Parathyroid adenoma (tissue), 2 donors: ENCODE measurements around the gene GPR180.

Experiments used
- H2AFZ ChIP-seq: fragments of 300-600 bp; sonication (generic); one replicate; pipeline ENCODE4 v1.7.0; 2017; ENCODE audit warnings: antibody characterized with exemption, mild to moderate bottlenecking
- H3K27ac ChIP-seq: fragments of 300-600 bp; sonication (generic); one replicate; pipeline ENCODE4 v1.7.0; 2017
- H3K27me3 ChIP-seq: fragments of 300-600 bp; sonication (generic); one replicate; pipeline ENCODE4 v1.7.0; 2017; ENCODE audit warnings: low read length; ENCODE audit not compliant: control insufficient read depth, insufficient read depth
- H3K36me3 ChIP-seq: fragments of 300-600 bp; sonication (generic); one replicate; pipeline ENCODE4 v1.7.0; 2017; ENCODE audit warnings: low read length; ENCODE audit not compliant: control insufficient read depth, insufficient read depth
- H3K4me1 ChIP-seq: fragments of 300-600 bp; sonication (generic); one replicate; pipeline ENCODE4 v1.7.0; 2017; ENCODE audit warnings: control low read depth
- H3K4me2 ChIP-seq: fragments of 300-600 bp; sonication (generic); one replicate; pipeline ENCODE4 v1.7.0; 2017; ENCODE audit warnings: low read length
- H3K4me3 ChIP-seq: fragments of 300-600 bp; sonication (generic); one replicate; pipeline ENCODE4 v1.7.0; 2017; ENCODE audit warnings: low read depth, low read length
- H3K79me2 ChIP-seq: fragments of 300-600 bp; sonication (generic); one replicate; pipeline ENCODE4 v1.7.0; 2017; ENCODE audit warnings: control low read depth
- H3K9ac ChIP-seq: fragments of 300-600 bp; sonication (generic); one replicate; pipeline ENCODE4 v1.7.0; 2017; ENCODE audit warnings: mild to moderate bottlenecking
- H3K9me3 ChIP-seq: fragments of 300-600 bp; sonication (generic); one replicate; pipeline ENCODE4 v1.7.0; 2017; ENCODE audit warnings: low read length; ENCODE audit not compliant: control insufficient read depth
- TF ChIP-seq, protein P1 (sequence below): fragments of 300-600 bp; sonication (generic); IDR thresholded peaks from one replicate; pipeline ENCODE4 v1.7.0; 2017; ENCODE audit warnings: antibody characterized with exemption, mild to moderate bottlenecking
- donor health status: primary hyperparathyroidism.

Gene GPR180

DNA sequence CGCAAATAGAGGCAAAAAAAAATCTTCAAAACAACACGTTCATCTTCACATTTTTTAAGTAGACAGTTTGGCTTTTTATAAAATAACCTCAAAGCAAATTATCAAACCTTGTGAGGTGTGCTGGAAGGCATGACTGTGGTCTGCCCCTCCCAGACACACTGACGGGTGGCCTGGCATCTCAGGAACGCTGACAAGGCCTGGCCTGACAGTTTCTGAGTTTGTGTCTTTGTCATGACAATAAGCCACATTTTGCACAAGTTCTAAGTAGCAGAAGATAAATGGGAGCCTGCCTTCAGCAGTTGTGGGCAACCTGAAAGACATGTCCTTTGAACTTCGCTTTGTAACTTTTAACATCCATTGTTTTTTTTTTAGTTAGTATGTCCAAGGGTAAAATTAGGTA is 72.2 kb downstream of the GPR180 start:
- Histone ChIP-seq H2AFZ (no peak overlapping the region), H3K9ac (no peak overlapping the region), H3K27ac (no peak overlapping the region), H3K27me3 (no peaks in the 10 kb centered on the region), H3K4me3 (no peak overlapping the region), H3K36me3 (no peaks in the 10 kb centered on the region), H3K4me2 (no peak overlapping the region), H3K79me2 (no peaks in the 10 kb centered on the region), H3K9me3 (no peaks in the 10 kb centered on the region), H3K4me1 (no peaks in the 10 kb centered on the region)
- TF ChIP-seq, protein P1, sequence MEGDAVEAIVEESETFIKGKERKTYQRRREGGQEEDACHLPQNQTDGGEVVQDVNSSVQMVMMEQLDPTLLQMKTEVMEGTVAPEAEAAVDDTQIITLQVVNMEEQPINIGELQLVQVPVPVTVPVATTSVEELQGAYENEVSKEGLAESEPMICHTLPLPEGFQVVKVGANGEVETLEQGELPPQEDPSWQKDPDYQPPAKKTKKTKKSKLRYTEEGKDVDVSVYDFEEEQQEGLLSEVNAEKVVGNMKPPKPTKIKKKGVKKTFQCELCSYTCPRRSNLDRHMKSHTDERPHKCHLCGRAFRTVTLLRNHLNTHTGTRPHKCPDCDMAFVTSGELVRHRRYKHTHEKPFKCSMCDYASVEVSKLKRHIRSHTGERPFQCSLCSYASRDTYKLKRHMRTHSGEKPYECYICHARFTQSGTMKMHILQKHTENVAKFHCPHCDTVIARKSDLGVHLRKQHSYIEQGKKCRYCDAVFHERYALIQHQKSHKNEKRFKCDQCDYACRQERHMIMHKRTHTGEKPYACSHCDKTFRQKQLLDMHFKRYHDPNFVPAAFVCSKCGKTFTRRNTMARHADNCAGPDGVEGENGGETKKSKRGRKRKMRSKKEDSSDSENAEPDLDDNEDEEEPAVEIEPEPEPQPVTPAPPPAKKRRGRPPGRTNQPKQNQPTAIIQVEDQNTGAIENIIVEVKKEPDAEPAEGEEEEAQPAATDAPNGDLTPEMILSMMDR, result no peak

DNA sequence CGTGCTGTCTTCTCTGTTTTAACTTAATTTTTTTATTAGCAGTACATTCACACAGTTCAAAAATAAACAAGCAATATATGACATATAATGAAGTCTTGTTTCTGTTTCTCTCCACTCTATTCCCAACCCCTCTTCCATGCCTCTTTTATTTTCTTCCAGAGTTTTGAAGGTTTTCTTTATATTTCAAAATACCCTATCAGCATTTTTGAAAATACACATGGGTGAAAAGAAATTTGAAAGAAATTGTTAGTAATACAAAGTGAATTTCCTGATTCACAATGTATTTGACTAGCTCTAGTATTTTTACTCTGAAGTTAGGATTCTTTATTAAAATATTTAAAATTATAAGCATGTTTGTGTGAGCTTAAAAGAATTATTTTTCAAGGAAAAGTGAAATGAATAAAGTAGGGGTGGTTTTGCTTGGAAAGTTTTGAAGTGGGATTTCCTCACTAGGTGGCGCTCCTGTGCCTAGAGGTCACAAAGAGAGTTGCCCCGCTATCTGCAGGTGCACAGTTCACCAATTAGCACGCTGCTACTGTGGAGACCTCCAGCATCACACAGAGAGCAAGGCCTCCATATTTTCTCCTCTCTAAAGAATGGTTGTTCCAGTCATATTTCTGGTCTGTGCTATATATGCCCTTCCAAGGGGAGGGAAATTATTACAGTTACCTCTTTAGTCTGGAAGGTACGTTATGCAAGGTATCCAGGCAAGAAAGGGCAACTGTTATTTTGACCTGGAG is 73.1 kb downstream of the GPR180 start:
- Histone ChIP-seq H2AFZ (no peak overlapping the region), H3K9ac (no peak overlapping the region), H3K4me3 (no peak overlapping the region), H3K4me2 (no peak overlapping the region), H3K27ac (no peak overlapping the region), H3K4me1 (no peaks in the 10 kb centered on the region), H3K36me3 (no peaks in the 10 kb centered on the region), H3K9me3 (no peaks in the 10 kb centered on the region), H3K79me2 (no peaks in the 10 kb centered on the region), H3K27me3 (no peaks in the 10 kb centered on the region)
- TF ChIP-seq, protein P1, result peak; percentile 42

DNA sequence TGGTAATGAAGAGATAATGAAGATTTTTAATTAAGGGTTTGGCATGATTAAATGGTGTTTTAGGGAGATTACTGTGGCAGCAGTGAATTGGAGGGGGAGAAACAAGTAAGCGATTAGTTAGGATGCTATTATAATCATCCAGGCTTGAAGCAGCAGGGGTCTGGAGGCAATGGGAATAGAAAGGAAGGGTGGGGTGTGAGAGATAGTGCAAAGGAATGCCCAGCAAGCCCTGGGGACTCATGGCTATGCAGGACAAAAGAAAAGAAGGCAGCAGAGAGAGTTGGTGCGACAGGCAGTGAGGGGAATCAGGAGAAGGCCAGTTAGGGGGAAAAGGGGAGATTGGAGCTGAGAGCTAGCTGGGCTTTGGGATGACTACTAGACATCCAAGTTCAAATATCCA is 76.1 kb downstream of the GPR180 start:
- Histone ChIP-seq H3K4me3 (no peak overlapping the region), H3K4me1 (no peaks in the 10 kb centered on the region), H2AFZ (no peak overlapping the region), H3K9ac (no peak overlapping the region), H3K27me3 (no peaks in the 10 kb centered on the region), H3K79me2 (no peaks in the 10 kb centered on the region), H3K4me2 (no peak overlapping the region), H3K27ac (no peak overlapping the region), H3K36me3 (no peaks in the 10 kb centered on the region), H3K9me3 (no peaks in the 10 kb centered on the region)
- TF ChIP-seq, protein P1, result no peak

DNA sequence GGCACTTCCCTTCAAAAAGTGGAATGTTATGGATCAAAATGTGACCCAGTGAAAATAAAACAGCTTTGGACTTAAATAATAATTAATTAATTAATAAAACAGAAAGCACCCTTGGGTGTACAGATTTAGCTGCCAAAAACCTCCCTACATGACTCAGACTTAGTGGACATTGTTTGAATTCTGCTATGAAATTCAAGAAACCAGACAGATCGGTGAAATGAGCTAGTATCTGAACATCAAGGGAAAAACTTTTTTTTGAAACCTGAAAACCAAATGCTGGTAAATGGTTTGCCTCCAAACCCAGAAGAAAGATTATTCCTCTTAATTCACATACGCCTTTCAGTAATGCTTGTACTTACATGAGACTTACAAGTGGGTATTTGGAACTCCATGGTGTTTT is 77.2 kb downstream of the GPR180 start:
- H3K36me3 ChIP-seq, result no peaks in the 10 kb centered on the region
- no peak overlapping the region for H3K27ac ChIP-seq
- no peak overlapping the region for H3K4me2 ChIP-seq
- no peaks in the 10 kb centered on the region for H3K79me2 ChIP-seq
- no peaks in the 10 kb centered on the region for H3K9me3 ChIP-seq
- no peaks in the 10 kb centered on the region for H3K27me3 ChIP-seq
- no peak overlapping the region for H3K9ac ChIP-seq
- H2AFZ ChIP-seq, result no peak overlapping the region
- TF ChIP-seq, protein P1, result no peak
- H3K4me1 ChIP-seq, result no peaks in the 10 kb centered on the region
- no peak overlapping the region for H3K4me3 ChIP-seq

DNA sequence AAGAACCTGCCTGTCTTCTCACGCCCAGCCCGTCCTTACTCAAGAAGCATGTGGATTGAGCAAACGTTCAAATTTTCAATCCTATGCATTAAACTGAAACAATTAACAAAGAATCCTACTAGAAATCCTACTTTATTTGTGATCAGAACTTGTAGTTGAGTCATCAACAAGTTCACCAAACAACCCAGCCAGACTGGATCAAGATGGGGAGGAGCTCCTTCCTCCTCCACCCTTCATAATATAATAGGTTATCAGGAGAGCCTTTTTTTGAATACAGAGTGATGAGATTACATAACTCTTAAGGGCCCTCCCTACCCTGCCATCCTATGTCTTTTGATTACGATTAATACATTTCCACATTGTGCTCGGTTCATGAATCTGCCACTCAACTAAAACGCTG is 78.0 kb downstream of the GPR180 start:
- no peak overlapping the region for H3K4me3 ChIP-seq
- H3K27me3 ChIP-seq, result no peaks in the 10 kb centered on the region
- TF ChIP-seq, protein P1, result no peak
- H3K4me2 ChIP-seq, result no peak overlapping the region
- no peaks in the 10 kb centered on the region for H3K4me1 ChIP-seq
- H3K79me2 ChIP-seq, result no peaks in the 10 kb centered on the region
- no peaks in the 10 kb centered on the region for H3K9me3 ChIP-seq
- H3K9ac ChIP-seq, result no peak overlapping the region
- H3K27ac ChIP-seq, result no peak overlapping the region
- no peaks in the 10 kb centered on the region for H3K36me3 ChIP-seq
- no peak overlapping the region for H2AFZ ChIP-seq
